ENCODE results near the gene TBCA.
"Not testable (repeated sequence)": the region's sequence is repeated elsewhere in the genome, so short reads cannot be mapped to it uniquely, and the experiment has no call there.

Gene TBCA

DNA sequence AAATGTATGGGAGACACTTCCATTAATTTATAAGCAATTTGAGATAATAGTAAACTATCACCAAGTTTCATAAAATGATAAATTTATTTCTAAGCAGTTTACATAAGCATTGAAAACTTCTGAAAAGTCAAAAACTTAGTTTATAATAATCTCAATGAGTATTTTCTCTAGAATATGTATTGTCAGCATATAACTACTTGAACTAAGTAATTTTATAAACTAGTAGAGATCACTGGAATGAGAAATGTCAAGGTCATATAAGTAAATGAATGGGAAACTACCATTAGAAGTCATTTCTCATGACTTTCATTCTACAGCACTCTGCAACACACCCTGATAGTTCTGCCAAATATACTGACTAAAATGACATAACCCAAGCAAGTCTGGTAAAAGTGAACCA lies 3.4 kb downstream of the TBCA start:
- DNase-seq (ENCODE audit: low read depth) = no peak

DNA sequence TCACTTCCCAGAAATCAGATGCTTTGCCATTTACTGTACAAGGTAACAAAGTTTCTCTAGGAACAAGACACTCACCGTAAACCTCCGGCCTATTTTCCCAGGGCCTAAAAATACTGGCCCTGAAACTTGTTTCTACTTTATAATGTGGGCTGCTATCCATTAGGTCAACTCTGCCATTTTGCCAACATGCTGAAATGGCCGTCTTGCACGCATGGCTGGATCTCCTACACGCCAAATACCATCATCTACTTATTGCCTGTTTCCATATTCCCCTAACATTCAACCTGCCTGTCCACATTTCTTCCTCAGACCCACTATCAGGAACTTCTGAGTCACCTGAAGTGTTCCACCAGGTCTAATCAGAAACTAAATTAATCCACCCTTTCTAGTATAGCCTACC lies 4.7 kb downstream of the TBCA start:
- no peak for DNase-seq (ENCODE audit: low read depth)

- DNase-seq (ENCODE audit: low read depth) = no peak
Measured at GRCh38 chr5:77770293-77771005, 5.7 kb downstream of the TBCA start.

- no peak for DNase-seq (ENCODE audit: low read depth)
Measured at GRCh38 chr5:77768978-77769377, 7.2 kb downstream of the TBCA start.

DNA sequence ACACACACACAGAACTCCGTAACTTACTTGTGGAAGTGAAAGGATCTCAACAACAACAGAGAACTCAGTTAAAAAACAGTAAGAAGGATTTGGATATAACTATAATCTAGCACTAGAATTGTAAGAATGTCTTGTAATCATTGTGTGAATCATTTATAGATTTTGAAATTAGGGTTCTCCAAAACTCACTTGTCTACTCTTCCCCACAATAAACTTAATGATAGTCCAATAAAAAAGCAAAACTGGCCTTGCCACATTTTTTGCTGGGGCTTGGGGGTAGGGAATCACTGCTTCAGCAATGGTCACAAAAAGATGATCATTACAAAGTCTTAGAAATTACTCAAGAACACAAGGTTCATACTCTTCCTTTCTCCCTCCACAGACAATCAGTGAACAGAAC lies 8.8 kb downstream of the TBCA start:
- DNase-seq (ENCODE audit: low read depth) = no peak

GRCh38 chr5:77761606-77762005 lies 14.5 kb downstream of the TBCA start:
- no peak for DNase-seq (ENCODE audit: low read depth)

DNA sequence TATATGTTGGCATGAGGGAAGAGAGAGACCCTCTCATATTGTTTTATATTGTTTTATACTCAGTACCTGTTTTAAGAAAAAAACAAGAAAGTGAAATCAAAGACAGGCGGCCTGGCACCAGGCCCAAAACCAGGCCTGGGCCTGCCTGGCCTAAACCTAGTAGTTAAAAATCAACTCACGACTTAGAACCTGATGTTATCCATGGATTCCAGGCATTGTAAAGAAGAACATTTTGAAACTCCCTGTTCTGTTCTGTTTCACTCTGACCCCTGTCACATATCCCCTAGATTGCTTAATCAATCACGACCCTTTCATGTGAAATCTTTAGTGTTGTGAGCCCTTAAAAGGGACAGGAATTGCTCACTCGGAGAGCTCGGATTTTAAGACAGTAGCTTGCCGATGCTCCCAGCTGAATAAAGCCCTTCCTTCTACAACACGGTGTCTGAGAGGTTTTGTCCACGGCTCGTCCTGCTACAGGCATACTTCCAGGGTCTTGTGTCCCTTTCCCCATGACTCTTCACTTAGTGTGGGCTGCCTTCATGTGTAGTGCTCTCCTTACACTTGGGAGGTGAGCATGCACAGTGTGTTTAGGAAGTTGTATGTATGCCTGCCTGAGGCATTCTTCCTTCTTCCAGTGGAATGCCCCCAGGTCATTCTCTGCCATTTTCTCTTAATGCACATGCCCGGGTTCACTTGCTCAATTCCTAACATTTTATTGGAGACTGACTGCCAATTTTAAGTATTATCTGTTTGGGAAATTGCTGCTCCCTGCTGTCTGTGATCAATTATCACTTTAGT lies 17.8 kb downstream of the TBCA start:
- DNase-seq (ENCODE audit: low read depth) = no peak

DNA sequence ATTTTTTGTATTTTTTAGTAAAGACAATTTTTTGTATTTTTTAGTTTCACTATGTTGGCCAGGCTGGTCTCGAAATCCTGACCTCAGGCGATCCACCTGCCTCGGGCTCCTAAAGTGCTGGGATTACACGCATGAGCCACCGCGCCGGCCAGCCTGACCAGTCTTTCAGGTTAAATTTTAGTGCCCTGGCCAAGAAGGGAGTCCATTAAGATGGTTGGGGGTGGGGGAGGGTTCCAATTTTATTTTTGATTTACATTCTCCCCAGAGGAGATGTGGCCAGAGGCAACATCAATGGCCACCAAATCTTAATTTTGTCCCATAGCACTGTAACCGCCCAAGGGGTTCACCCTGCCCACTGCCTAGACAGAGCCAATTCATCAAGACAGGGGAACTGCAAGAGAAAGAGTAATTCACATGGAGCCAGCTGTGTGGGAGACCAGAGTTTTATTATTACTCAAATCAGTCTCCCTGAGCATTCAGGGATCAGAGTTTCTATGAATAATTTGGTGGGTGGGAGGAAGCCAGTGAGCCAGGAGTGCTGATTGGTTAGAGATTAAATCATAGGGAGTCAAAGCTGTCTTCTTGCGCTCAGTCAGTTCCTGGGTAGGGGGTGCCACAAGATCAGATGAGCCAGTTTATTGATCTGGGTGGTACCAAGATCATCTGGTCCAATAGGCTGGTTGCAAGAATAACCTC lies 24.7 kb downstream of the TBCA start:
- DNase-seq (ENCODE audit: low read depth) = no peak

DNA sequence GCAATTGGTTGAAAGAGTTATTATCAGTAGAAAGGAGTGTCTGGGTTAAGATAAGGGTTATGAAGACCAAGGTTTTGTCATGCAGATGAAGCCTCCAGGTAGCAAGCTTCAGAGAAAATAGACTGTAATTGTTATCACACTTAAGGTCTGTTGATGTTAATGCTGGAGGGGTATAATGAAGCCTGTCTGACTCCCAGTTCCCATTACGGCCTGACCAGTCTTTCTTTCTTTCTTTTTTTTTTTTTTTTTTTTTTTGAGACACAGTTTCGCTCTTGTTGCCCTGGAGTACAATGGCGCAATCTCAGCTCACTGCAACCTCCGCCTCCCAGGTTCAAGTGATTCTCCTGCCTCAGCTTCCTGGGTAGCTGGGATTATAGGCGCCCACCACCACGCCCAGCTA lies 25.2 kb downstream of the TBCA start:
- DNase-seq (ENCODE audit: low read depth) = not testable (repeated sequence)

DNA sequence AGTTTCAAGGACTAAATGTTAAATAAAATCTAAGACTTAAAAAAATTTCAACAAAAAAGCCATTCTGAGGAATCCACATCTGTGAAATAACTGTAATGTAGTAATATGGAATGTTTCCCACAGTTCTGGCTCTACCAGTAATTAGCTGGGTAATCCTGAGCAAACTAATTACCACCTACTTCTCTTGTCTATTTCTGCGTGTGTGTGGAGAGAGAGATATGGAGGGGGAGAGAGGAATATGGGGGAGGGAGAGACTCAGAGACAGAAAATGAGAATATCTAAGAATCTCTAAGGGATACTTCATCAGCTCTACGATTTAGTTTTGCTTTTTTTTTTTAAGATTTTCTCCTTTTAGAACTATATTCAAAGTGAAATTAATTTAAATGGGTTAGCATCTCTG lies 28.0 kb downstream of the TBCA start:
- DNase-seq (ENCODE audit: low read depth) = no peak

DNA sequence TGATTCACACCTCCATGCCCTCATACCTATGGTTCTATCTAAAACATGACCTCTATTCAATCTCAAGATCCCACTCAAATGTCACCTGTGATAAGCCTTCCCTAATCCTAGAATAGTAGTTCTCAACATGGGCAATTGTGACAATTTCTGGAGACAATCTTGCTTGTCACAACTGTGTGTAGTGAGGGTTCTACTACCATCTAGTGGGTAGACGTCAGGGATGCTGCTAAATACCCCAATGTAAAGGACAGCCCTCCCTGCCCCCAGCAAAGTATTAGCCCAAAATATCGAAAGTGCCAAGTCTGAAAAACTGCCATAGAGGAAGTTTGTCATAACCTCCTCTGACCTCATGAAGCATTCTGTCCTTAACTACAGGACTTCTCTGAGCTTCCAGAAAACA lies 32.0 kb downstream of the TBCA start:
- DNase-seq (ENCODE audit: low read depth) = no peak

- peak; percentile 6 for DNase-seq (ENCODE audit: low read depth)
Measured at GRCh38 chr5:77743181-77743580, 33.0 kb downstream of the TBCA start.

- no peak for DNase-seq (ENCODE audit: low read depth)
Measured at GRCh38 chr5:77741608-77742007, 34.5 kb downstream of the TBCA start.

- no peak for DNase-seq (ENCODE audit: low read depth)
Measured at GRCh38 chr5:77734885-77735284, 41.3 kb downstream of the TBCA start.

GRCh38 chr5:77733130-77733529 lies 43.0 kb downstream of the TBCA start:
- no peak for DNase-seq (ENCODE audit: low read depth)

DNA sequence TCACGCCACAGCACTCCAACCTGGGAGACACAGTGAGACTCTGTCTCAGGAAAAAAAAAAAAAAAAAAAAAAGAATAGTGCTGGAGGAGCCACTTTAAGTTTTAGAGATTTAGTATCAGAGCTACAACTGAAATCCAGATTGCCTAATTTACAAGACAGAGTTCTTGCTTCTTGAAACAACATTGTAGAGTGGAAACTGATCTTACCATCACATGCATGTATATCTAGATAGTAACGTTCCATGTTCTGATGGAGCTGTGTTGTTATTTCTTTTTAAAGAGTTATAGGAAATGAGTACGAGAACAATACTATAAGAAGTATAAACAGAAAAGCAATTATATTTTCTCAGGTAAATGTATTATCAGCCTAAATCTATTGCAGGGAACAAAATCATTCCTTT lies 48.9 kb downstream of the TBCA start:
- DNase-seq (ENCODE audit: low read depth) = no peak

DNA sequence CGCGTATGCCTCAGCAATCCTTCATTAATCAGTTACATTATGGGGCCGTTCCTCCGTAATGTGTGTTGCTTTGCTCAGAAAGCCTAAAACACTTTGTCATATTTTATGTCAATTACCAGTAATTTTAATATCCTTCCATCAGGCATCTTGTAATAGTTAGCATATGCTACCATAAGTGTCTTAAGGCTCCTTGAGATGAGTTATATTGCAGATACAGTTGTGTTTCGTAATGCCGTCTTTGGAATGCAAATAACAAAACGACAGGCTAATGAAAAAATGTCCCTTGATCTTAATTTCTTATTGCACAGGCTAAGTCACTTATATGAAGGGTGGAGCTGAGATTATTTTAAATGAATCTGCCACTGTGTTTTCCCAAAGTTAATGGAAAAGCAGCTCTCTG lies 50.5 kb downstream of the TBCA start:
- DNase-seq (ENCODE audit: low read depth) = no peak

DNA sequence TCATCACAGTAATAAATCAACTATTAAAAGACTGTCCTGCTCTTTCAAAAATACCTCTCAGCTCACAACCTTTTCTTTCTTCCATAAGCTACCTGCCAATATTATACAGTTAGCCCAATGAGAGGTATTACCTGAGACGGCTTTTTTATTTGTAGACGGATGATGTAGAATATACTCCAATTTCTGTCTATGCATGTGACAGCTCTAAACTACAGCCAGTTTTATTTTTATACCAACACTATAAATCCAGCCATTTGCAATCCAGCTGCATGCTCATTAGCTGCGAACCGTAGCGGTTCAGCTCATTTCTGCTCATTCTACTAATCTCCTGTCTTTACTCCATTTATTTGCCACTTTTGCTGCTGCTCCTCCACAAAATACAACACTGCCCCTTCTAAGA lies 51.2 kb downstream of the TBCA start:
- DNase-seq (ENCODE audit: low read depth) = no peak

GRCh38 chr5:77719666-77720363 lies 56.3 kb downstream of the TBCA start:
- no peak for DNase-seq (ENCODE audit: low read depth)

GRCh38 chr5:77718934-77719610 lies 57.1 kb downstream of the TBCA start:
- no peak for DNase-seq (ENCODE audit: low read depth)

DNA sequence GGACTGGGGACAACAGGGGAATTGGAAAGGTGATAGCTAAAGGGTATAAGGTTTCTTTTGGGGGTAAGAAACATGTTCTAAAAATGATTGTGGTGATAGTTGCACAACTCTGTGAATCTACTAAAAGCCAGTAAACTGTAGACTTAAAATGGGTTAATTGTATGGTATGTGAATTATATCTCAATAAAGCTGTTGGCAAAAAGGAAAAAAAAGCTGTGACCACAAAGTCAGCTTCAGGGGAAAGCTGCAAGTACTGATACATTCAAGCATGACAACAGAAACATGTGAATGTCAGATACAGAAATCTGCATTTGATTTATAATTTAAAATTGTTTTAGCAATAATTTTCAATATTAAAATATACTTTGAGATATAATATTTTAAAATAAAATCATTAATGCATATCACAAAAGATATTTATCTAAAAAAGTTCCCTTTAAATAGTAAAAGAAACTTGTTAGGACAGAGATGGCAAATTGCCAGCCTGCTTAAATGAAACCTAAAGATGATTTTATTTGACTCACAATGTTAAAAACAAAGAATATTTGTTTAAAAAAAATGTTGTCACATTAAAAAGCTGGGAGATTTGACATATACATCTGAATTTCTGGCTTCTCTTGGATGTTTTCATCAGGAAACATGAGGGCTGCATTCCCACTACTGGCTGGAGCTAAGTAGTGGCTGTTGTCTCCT lies 66.0 kb downstream of the TBCA start:
- no peak for DNase-seq (ENCODE audit: low read depth)
